Panc1 (cell line): ENCODE data around the gene SFT2D2.

Experiments used
- CTCF ChIP-seq: fragments of 450-650 bp; IDR thresholded peaks from 2 replicates; pipeline ENCODE4 v1.5.1; 2017; ENCODE audit warnings: mild to moderate bottlenecking
- POLR2AphosphoS5 ChIP-seq: IDR thresholded peaks from 2 replicates; pipeline ENCODE4 v1.6.1; 2012; ENCODE audit warnings: mild to moderate bottlenecking, low read depth, low read length, moderate library complexity
- REST ChIP-seq, 2 experiments: IDR thresholded peaks; 2 replicates each; pipeline ENCODE4 v1.6.1; 2011 to 2012; ENCODE audit warnings: low read depth in 2 of 2, control low read depth in 1 of 2, low read length in 1 of 2, mild to moderate bottlenecking in 1 of 2, moderate library complexity in 1 of 2; ENCODE audit not compliant: insufficient read depth in 1 of 2
- SIN3A ChIP-seq: IDR thresholded peaks from 2 replicates; pipeline ENCODE4 v1.6.1; 2012; ENCODE audit warnings: low read depth, mild to moderate bottlenecking, low read length, moderate library complexity, borderline replicate concordance; ENCODE audit not compliant: insufficient read depth
- TCF7L2 ChIP-seq: IDR thresholded peaks from 2 replicates; pipeline ENCODE4 v1.6.1; 2011; ENCODE audit warnings: mild to moderate bottlenecking, low read depth, low read length, inconsistent platforms

GRCh38 chr1:168265596-168265995, 39.8 kb downstream of the SFT2D2 start:
- no peak for TF ChIP-seq SIN3A
- TF ChIP-seq CTCF, result no peak
- TF ChIP-seq REST (IDR thresholded peaks at IDR 0.05; ENCODE audit: insufficient read depth in 1 of 2, low read depth in 2 of 2, low read length in 1 of 2), result no peak
- no peak for TF ChIP-seq POLR2AphosphoS5
- no peak for TF ChIP-seq TCF7L2
